ENCODE data around the gene KDM8.

DNA sequence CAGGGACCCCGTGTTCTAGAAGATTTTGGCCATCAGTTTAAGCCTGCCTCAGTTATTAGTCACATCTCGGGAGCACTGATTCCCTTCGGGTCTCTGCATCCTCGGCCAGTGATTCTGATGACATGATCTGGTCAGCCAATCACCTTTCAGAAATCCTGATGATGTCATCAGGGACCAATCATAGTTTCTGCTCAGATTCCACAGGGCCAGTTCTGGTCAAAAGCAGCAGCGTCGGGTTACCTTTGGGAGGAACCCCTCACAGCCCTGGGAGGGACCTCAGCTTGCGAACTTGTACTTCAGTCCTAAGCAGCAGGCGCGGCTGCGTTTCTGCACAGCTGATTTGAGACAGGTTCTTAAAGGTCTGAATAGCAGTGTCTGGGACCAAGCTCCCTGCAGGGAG, 13.9 kb downstream of the KDM8 start:
- TF ChIP-seq, protein P1, sequence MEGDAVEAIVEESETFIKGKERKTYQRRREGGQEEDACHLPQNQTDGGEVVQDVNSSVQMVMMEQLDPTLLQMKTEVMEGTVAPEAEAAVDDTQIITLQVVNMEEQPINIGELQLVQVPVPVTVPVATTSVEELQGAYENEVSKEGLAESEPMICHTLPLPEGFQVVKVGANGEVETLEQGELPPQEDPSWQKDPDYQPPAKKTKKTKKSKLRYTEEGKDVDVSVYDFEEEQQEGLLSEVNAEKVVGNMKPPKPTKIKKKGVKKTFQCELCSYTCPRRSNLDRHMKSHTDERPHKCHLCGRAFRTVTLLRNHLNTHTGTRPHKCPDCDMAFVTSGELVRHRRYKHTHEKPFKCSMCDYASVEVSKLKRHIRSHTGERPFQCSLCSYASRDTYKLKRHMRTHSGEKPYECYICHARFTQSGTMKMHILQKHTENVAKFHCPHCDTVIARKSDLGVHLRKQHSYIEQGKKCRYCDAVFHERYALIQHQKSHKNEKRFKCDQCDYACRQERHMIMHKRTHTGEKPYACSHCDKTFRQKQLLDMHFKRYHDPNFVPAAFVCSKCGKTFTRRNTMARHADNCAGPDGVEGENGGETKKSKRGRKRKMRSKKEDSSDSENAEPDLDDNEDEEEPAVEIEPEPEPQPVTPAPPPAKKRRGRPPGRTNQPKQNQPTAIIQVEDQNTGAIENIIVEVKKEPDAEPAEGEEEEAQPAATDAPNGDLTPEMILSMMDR (IDR thresholded peaks at IDR 0.05): no peak
- TF ChIP-seq POLR2AphosphoS5 (IDR thresholded peaks at IDR 0.05): no peak
- TF ChIP-seq POLR2A (IDR thresholded peaks at IDR 0.05): no peak
